Kidney (tissue), 14 donors: ENCODE results near the gene AUTS2. TPM values are rescaled to one million over a fixed set of nuclear protein-coding genes. Genes with fewer than 3 reads are reported as not detected.

ENCODE experiments used
- DNase-seq, 5 donors: peaks; one replicate each; pipeline ENCODE4 v3.0.0-alpha.2; 2013 to 2020
- FAIRE-seq: peaks from 2 replicates; lab custom pipeline; 2012; peaks lifted over from hg19 to GRCh38; lab: Jason Lieb, UNC
- H3K27ac ChIP-seq, 2 donors: one replicate each; pipeline ENCODE4 v1.7.0; 2013; ENCODE audit warnings: low read depth in 2 of 2, low read length in 2 of 2, inconsistent platforms in 1 of 2
- H3K27me3 ChIP-seq: one replicate; pipeline ENCODE4 v1.7.1; 2013; ENCODE audit warnings: low read length, inconsistent platforms; ENCODE audit not compliant: control insufficient read depth, insufficient read depth
- H3K36me3 ChIP-seq, 3 donors: one replicate each; pipeline versions ENCODE4 v1.7.0 to v1.7.1; 2013; ENCODE audit warnings: low read length in 3 of 3, control low read depth in 1 of 3, inconsistent platforms in 1 of 3; ENCODE audit not compliant: insufficient read depth in 3 of 3, control insufficient read depth in 2 of 3
- H3K4me1 ChIP-seq, 3 donors: one replicate each; pipeline versions ENCODE4 v1.7.0 to v1.7.1; 2013; ENCODE audit warnings: low read length in 3 of 3, inconsistent platforms in 1 of 3, low read depth in 1 of 3; ENCODE audit not compliant: control insufficient read depth in 2 of 3, insufficient read depth in 2 of 3
- H3K4me3 ChIP-seq, 3 donors: one replicate each; pipeline versions ENCODE4 v1.7.0 to v1.8.1; 2013; ENCODE audit warnings: low read length in 3 of 3, control low read depth in 1 of 3, inconsistent platforms in 1 of 3
- H3K9ac ChIP-seq, 3 donors: one replicate each; pipeline versions ENCODE4 v1.7.0 to v1.7.1; 2013; ENCODE audit warnings: low read length in 3 of 3, control low read depth in 1 of 3, inconsistent platforms in 1 of 3
- H3K9me3 ChIP-seq, 3 donors: one replicate each; pipeline versions ENCODE4 v1.7.0 to v1.7.1; 2013; ENCODE audit warnings: low read length in 3 of 3, control low read depth in 1 of 3, inconsistent platforms in 1 of 3; ENCODE audit not compliant: control insufficient read depth in 2 of 3, insufficient read depth in 1 of 3
- intact Hi-C: fragments of 100-400 bp; cut with DNase I; formaldehyde crosslinking; loops from one replicate; pipeline ENCODE4 v1.11.1; 2022
- polyA plus RNA-seq: library from polyadenylated mRNA; stranded (reverse); fragments of 350-450 nt; fragmentation: Illumina TruSeq; extraction: RNeasy Lipid Tissue Mini Kit (QIAGEN cat#74804); gene quantifications from one replicate; pipeline ENCODE4 v1.2.3, GENCODE V29; 2014; ENCODE audit warnings: low read depth, low replicate concordance; ENCODE audit not compliant: insufficient read depth
- total RNA-seq: library from RNA; stranded (reverse); fragmentation: NEBNext Ultra II Directional; extraction: Animal tissue kit (Norgen Biotek cat#: 25700); gene quantifications from one replicate; pipeline ENCODE4 v1.2.1, GENCODE V29; 2021
- TF ChIP-seq, protein P1 (sequence below): IDR thresholded peaks from 3 replicates; pipeline ENCODE4 v1.5.1; 2012; ENCODE audit warnings: mild to moderate bottlenecking, moderate library complexity, borderline replicate concordance; ENCODE audit not compliant: insufficient read depth; ENCODE audit errors: extremely low read depth
- donor health status: control.
- donor health status: control.
- donor health status: control.
- donor health status: control.
- donor health status: control.
- donor health status: DM: yes; HTN: yes; CAD: no.
- donor health status: Normal renal cell carcinoma (clear cell type).

AUTS2 gene
- total and polyA plus RNA-seq, 2 donors from 2014 or later, result 5.2 to 33.8 TPM

DNA sequence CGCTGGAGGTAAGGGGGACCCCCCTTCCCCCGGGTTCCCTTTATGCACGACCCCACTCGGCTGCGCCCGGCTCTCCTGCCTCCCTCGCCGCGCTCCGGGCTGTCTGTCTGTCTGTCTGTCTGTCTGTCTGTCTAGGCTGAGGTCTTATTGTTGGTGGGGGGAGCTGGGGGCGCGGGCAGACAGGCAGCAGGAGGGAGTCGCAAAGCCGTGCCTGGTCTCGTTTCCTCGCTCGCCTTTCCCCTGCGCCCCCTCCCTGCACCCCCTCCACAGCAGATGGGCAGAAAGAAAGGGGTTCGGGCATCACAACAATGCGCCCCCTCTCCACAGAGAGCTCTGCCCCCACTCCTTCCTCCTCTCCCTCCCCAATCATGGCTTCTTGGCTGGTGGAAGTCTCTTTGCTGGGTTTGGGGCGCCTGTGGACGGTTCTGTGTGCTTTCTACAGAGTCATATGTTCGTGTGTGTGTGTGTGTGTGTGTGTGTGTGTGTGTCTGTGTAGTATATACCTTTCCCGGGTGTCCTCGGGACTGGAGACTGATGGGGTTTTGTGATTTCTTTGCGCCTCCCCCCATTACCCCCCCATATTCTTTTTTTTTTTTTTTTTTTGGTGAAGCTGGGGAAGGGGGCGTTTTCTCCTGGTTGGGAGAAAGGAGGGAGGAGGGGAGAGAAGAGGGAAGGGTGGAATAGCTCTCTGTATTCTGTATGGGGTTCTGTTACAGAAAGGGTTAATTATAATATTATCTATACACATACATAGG, 1.9 kb downstream of the AUTS2 start:
- H3K9me3 ChIP-seq, result no peaks in the 10 kb centered on the region
- H3K36me3 ChIP-seq, result no peaks in the 10 kb centered on the region
- no peak overlapping the region for H3K27ac ChIP-seq
- DNase-seq, result peak in 4 of 5 donors; percentile 44 to 78 (median 60)
- FAIRE-seq, result no peak
- intact Hi-C loops, result no loop called here
- no peaks in the 10 kb centered on the region for H3K27me3 ChIP-seq
- peaks cover 0 to 5% (median 4%) of the 10 kb centered on the region in 3 donors for H3K4me1 ChIP-seq
- TF ChIP-seq, protein P1, sequence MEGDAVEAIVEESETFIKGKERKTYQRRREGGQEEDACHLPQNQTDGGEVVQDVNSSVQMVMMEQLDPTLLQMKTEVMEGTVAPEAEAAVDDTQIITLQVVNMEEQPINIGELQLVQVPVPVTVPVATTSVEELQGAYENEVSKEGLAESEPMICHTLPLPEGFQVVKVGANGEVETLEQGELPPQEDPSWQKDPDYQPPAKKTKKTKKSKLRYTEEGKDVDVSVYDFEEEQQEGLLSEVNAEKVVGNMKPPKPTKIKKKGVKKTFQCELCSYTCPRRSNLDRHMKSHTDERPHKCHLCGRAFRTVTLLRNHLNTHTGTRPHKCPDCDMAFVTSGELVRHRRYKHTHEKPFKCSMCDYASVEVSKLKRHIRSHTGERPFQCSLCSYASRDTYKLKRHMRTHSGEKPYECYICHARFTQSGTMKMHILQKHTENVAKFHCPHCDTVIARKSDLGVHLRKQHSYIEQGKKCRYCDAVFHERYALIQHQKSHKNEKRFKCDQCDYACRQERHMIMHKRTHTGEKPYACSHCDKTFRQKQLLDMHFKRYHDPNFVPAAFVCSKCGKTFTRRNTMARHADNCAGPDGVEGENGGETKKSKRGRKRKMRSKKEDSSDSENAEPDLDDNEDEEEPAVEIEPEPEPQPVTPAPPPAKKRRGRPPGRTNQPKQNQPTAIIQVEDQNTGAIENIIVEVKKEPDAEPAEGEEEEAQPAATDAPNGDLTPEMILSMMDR, result no peak
- peak overlapping the region; percentile 57 to 74 (median 71) for H3K4me3 ChIP-seq
- H3K9ac ChIP-seq, result peak overlapping the region in 2 of 3 donors; percentile 19 to 42

DNA sequence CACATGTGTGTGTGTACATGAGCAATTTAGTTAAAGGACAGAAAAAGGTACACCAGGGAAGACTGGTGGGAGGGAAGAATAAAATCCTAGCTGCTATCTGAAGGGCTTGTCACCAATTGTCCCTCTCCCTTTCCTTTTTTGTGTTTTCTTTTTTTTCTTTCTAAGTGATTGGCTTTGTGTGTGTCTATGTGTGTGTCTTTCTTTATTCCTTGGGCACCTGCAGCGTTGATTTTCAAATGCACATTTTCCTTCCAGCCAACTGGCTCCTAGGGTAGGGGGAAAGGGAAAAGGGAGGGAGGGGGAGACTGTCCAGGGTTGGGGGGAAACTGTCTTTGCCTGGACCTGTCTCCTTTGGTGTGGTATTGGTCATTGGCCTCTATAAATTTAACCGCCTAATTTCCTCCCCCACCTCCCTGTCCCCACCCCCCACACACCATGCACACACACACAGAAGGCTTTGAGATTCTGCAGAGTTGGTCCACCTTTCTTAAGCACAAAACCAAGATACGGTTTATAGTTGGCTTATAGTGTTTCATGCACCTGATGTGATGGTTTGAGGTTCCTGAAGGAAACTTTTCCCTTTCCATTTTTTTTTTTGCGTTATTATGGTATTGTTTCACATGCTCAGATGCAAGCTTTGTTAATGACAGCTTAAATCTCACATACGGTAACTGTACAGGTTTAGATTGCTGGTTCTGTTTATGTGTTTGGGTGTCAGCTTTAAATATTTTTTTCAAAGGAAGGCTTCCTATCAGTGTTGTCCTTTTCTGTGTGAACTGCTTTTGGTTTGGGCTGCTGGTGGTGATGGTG, 2.6 kb downstream of the AUTS2 start:
- Histone ChIP-seq H3K9me3 (no peaks in the 10 kb centered on the region), H3K27ac (no peak overlapping the region), H3K4me3 (peak overlapping the region in 1 of 3 donors; percentile 74), H3K9ac (peak overlapping the region in 1 of 3 donors; percentile 42), H3K36me3 (no peaks in the 10 kb centered on the region), H3K27me3 (no peaks in the 10 kb centered on the region), H3K4me1 (peaks cover 0 to 5% (median 4%) of the 10 kb centered on the region in 3 donors)
- TF ChIP-seq, protein P1, result no peak
- intact Hi-C loops, result no loop called here
- DNase-seq (no peak), FAIRE-seq (no peak)

DNA sequence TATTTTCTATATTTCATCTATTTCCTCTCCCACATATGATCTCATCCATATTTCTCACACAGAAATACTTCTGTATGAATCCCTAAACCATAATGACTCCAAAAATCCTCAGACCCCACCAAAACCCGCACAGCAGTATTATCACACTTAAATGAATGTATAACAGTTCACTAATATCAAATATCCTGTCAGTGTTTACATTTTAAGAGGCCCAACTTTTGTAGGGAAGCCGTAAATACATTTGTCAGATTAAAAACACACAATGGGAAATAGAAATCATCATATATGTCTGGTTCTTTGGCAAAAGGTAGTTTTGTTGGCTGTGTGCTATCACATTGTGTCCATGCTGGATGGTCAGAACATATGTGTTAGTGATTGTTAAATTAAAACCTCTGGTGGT, 4.2 kb downstream of the AUTS2 start:
- intact Hi-C loops, result no loop called here
- Histone ChIP-seq H3K27me3 (no peaks in the 10 kb centered on the region), H3K4me1 (peaks cover 0 to 5% (median 4%) of the 10 kb centered on the region in 3 donors), H3K4me3 (no peak overlapping the region), H3K36me3 (no peaks in the 10 kb centered on the region), H3K9ac (no peak overlapping the region), H3K27ac (no peak overlapping the region), H3K9me3 (no peaks in the 10 kb centered on the region)
- FAIRE-seq (no peak), DNase-seq (no peak)
- TF ChIP-seq, protein P1, result no peak
